Testis (tissue), 3 donors: Measurements from ENCODE around the gene ELMO1. TPM values are rescaled to one million over a fixed set of nuclear protein-coding genes. Genes with fewer than 3 reads are reported as not detected.

Source experiments
- DNase-seq: peaks from one replicate; pipeline ENCODE4 v3.0.0-alpha.2; 2019
- H3K27ac ChIP-seq, 2 donors: fragments of 200-600 bp; sonication (generic); one replicate each; pipeline ENCODE4 v1.5.1; 2019
- H3K27me3 ChIP-seq: fragments of 200-600 bp; sonication (generic); one replicate; pipeline ENCODE4 v1.5.1; 2019
- H3K36me3 ChIP-seq: fragments of 200-600 bp; sonication (generic); one replicate; pipeline ENCODE4 v1.5.1; 2017; ENCODE audit warnings: low read depth; ENCODE audit errors: missing control alignments
- H3K4me1 ChIP-seq: fragments of 200-600 bp; sonication (generic); one replicate; pipeline ENCODE4 v1.5.1; 2019
- H3K4me3 ChIP-seq, 2 donors: fragments of 200-600 bp; sonication (generic); one replicate each; pipeline ENCODE4 v1.5.1; 2017 to 2019
- H3K9me3 ChIP-seq: fragments of 200-600 bp; sonication (generic); one replicate; pipeline ENCODE4 v1.5.1; 2017
- POLR2A ChIP-seq: fragments of 450-650 bp; IDR thresholded peaks from one replicate; pipeline ENCODE4 v1.6.1; 2017; ENCODE audit warnings: antibody characterized with exemption, mild to moderate bottlenecking, moderate library complexity
- WGBS, 2 donors: methylation state at CpG; one replicate each; pipeline ENCODE4 v1.1.5; 2018; 5-methylcytosine and 5-hydroxymethylcytosine counted together
- intact Hi-C: fragments of 100-400 bp; cut with DNase I; formaldehyde crosslinking; loops from one replicate; pipeline ENCODE4 v1.15.1; 2023; ENCODE audit warnings: low total_unique reads
- polyA plus RNA-seq: library from polyadenylated mRNA; stranded (reverse); fragments of 350-450 nt; fragmentation: Illumina TruSeq; extraction: RNeasy Lipid Tissue Mini Kit (QIAGEN cat#74804); gene quantifications from one replicate; pipeline ENCODE4 v1.2.3, GENCODE V29; 2014; ENCODE audit warnings: low read depth, low replicate concordance; ENCODE audit not compliant: insufficient read depth
- total RNA-seq, 2 donors: library from RNA; depleted of rRNA; stranded (reverse); fragments of >200 nt; gene quantifications; one replicate each; pipeline ENCODE4 v1.2.3, GENCODE V29; 2016
- TF ChIP-seq, protein P1 (sequence below), 3 experiments: fragments of 450-650 bp in 2 of 3; fragments of 200-600 bp in 1 of 3; sonication (generic) in 1 of 3; IDR thresholded peaks; one replicate each; pipeline ENCODE4 v1.5.1; 2016 to 2019; ENCODE audit warnings: antibody characterized with exemption in 3 of 3, mild to moderate bottlenecking in 2 of 3, moderate library complexity in 1 of 3

ELMO1 gene
- total and polyA plus RNA-seq, 3 donors from 2014 or later: 12.9 to 47.2 (median 36.5) TPM

DNA sequence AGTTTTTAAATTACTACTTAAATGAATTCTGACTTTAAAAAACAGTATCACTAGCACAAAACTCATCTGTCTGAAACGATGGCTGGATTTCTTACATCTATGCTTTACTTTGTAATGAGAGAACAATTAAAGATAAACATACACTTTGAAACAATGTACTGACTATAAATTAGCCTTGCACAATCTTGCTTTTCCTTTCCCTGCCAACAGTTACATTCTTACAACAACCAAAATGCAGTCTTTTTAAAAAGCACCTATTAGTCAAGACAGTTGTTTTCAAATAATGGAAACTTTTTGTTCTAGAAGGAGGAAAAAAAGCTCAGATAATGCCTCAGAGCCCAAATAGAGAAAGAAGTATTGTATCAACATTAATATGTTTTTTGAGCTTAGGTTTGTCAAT, 153.3 kb downstream of the ELMO1 start:
- no peaks in the 10 kb centered on the region for H3K9me3 ChIP-seq
- WGBS, 2 donors: 27 to 37% methylated on average over 1 of the region's 1 CpG
- no peak overlapping the region for H3K27ac ChIP-seq
- intact Hi-C loops: no loop called here
- TF ChIP-seq POLR2A: no peak
- TF ChIP-seq, protein P1, sequence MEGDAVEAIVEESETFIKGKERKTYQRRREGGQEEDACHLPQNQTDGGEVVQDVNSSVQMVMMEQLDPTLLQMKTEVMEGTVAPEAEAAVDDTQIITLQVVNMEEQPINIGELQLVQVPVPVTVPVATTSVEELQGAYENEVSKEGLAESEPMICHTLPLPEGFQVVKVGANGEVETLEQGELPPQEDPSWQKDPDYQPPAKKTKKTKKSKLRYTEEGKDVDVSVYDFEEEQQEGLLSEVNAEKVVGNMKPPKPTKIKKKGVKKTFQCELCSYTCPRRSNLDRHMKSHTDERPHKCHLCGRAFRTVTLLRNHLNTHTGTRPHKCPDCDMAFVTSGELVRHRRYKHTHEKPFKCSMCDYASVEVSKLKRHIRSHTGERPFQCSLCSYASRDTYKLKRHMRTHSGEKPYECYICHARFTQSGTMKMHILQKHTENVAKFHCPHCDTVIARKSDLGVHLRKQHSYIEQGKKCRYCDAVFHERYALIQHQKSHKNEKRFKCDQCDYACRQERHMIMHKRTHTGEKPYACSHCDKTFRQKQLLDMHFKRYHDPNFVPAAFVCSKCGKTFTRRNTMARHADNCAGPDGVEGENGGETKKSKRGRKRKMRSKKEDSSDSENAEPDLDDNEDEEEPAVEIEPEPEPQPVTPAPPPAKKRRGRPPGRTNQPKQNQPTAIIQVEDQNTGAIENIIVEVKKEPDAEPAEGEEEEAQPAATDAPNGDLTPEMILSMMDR (IDR thresholded peaks at IDR 0.05): no peak
- DNase-seq: no peak
- H3K27me3 ChIP-seq: no peaks in the 10 kb centered on the region
- H3K4me1 ChIP-seq: no peaks in the 10 kb centered on the region
- H3K36me3 ChIP-seq: no peaks in the 10 kb centered on the region
- no peak overlapping the region for H3K4me3 ChIP-seq

DNA sequence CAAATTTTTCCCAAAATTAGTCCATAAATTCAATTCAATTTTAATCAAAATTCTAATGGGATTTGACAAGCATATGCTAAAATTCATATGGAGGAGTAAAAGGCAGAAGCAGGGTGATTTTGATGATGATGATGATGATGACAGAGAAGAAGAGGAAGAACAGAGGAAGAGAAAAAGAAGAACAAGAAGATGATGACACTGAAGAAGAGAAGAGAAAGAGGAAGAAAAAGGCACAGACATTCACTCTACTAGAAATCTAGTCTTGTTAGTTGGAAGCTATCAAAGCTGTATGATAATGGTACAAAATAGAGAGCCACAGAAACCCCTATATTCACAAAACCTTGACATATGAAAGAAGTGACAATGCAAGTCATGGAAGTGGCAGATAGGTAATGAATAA, 157.9 kb downstream of the ELMO1 start:
- no peak for DNase-seq
- intact Hi-C loops: no loop called here
- Histone ChIP-seq H3K4me3 (no peak overlapping the region), H3K4me1 (peaks cover 14% of the 10 kb centered on the region), H3K27me3 (no peaks in the 10 kb centered on the region), H3K9me3 (no peaks in the 10 kb centered on the region), H3K36me3 (no peaks in the 10 kb centered on the region), H3K27ac (no peak overlapping the region)
- TF ChIP-seq, protein P1 (IDR thresholded peaks at IDR 0.05): no peak
- TF ChIP-seq POLR2A: no peak

DNA sequence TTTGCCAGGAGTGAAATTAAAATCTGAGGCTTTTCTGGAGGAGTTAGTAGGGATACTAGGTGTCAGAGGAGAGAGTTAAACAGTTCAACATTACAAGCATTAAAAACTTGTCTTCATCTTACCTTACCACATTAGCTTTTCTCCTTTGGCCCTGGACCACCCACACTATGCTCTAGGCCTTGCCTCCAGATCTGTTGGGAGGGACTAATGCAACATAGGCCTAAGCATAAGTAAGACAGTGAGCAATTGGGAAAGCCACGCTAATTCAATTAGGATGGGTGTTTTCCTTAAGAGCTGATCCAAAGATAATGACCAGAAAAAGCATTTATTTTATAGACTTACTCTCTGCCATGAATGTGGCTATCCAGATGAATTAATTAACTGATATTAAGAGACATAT, 158.9 kb downstream of the ELMO1 start:
- H3K4me3 ChIP-seq: no peak overlapping the region
- no peak for DNase-seq
- 89 to 100% methylated on average over 1 of the region's 1 CpG for WGBS, 2 donors
- intact Hi-C loops: no loop called here
- no peak overlapping the region for H3K27ac ChIP-seq
- no peaks in the 10 kb centered on the region for H3K9me3 ChIP-seq
- peaks cover 23% of the 10 kb centered on the region for H3K4me1 ChIP-seq
- no peaks in the 10 kb centered on the region for H3K36me3 ChIP-seq
- H3K27me3 ChIP-seq: no peaks in the 10 kb centered on the region
- TF ChIP-seq, protein P1 (IDR thresholded peaks at IDR 0.05): no peak

DNA sequence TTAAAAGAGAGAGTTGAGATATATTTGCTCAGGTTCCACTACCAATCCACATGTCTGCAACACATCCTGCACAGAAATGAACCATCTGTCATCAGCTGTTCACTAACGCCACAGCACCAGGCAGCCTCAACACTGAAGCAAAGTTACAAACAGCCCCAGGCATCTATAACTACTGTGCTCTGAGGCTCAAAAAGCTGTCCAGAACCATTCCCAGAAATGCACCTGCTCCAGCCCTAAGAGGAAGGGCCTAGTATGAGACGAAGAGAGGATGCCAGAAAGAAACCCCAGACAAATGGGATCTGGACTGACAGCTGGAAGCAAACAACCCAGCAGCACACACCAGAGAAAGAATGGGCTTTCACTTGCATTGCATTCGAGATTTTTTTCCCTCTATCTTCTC, 159.3 kb downstream of the ELMO1 start:
- TF ChIP-seq, protein P1 (IDR thresholded peaks at IDR 0.05): no peak
- no peak for TF ChIP-seq POLR2A
- intact Hi-C loops: no loop called here
- Histone ChIP-seq H3K36me3 (no peaks in the 10 kb centered on the region), H3K9me3 (no peaks in the 10 kb centered on the region), H3K27me3 (no peaks in the 10 kb centered on the region), H3K27ac (no peak overlapping the region), H3K4me1 (peaks cover 27% of the 10 kb centered on the region), H3K4me3 (no peak overlapping the region)
- 56 to 61% methylated on average over 3 of the region's 3 CpGs for WGBS, 2 donors
- DNase-seq: no peak

DNA sequence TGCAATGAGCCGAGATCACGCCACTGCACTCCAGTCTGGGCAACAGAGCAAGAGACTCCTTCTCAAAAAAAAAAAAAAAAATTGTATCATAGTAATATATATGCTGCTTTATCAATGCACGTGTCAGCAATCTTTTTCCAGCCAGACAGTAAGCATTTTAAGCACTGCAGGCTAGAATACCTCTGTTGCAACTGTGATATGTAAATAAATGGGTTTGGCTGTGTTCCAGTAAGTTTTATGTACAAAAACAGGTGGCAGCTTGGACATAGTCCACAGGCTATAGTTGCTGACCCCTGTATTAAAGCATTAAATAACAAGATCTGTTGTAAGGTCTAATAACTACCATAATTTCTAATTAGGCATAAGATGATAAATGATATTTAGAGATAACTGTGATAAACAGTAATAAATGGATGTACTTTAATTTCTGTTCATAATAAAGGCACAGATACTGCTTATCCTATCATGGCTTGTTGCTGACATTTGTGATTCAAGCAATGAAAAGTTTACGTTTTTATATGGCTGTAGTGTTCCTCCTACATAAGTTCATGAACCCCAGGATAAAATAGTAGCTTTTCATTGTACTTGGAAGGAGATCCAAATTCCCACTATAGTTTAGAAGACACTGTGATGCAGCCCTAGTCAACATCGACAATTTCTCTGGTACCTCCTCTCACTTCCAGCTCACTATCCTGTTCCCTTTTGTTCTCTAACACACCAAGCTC, 161.4 kb downstream of the ELMO1 start:
- Histone ChIP-seq H3K27ac (no peak overlapping the region), H3K36me3 (no peaks in the 10 kb centered on the region), H3K4me3 (no peak overlapping the region), H3K27me3 (no peaks in the 10 kb centered on the region), H3K4me1 (peaks cover 45% of the 10 kb centered on the region), H3K9me3 (no peaks in the 10 kb centered on the region)
- no peak for TF ChIP-seq POLR2A
- TF ChIP-seq, protein P1 (IDR thresholded peaks at IDR 0.05): no peak
- 40 to 64% methylated on average over 5 of the region's 5 CpGs for WGBS, 2 donors
- intact Hi-C loops: no loop called here
- DNase-seq: no peak
